ENCODE measurements around the gene FAM169A.
"Not testable (repeated sequence)": the region's sequence is repeated elsewhere in the genome, so short reads cannot be mapped to it uniquely, and the experiment has no call there.

The FAM169A gene

DNA sequence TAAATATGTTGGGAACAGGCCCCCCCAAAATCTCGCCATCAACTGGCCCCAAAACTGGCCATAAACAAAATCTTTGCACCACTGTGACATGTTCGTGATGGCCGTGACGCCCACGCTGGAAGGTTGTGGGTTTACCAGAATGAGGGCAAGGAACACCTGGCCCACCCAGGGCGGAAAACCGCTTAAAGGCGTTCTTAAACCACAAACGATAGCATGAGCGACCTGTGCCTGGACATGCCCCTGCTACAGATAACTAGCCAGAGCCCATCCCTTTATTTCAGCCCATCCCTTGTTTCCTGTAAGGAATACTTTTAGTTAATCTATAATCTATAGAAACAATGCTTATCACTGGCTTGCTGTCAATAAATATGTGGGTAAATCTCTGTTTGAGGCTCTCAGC, 3.2 kb upstream of the FAM169A start:
- DNase-seq, result not testable (repeated sequence)

GRCh38 chr5:74866596-74867162, 492 bp upstream of the FAM169A start:
- DNase-seq, result no peak

DNA sequence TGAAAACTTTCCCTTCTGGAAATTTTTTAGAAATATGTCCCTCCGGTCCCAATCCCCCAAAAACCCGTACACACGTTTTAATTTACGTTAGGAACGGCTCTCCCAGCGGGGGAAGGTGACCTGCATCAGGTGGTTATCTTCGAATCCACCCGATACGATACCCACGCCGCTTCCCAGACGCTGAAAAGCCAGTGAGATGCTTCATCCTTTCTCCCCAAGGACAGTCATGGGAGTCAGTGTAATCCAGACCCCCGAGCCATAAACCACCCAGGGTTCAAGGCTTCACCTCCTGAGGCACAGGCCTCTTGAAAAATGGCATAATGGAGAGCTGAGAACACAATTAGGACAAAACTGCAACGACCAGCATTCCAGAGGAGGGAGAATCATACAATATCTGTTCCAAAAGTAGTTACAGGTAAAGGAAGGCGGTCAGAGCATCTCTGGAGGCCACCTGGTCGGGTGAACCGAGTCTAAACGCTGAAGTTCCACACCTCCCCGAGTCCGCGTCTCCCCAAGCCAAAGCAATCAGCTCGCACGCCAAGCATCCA, 857 bp downstream of the FAM169A start:
- DNase-seq, result no peak

GRCh38 chr5:74864823-74865222, 1.4 kb downstream of the FAM169A start:
- DNase-seq, result no peak

DNA sequence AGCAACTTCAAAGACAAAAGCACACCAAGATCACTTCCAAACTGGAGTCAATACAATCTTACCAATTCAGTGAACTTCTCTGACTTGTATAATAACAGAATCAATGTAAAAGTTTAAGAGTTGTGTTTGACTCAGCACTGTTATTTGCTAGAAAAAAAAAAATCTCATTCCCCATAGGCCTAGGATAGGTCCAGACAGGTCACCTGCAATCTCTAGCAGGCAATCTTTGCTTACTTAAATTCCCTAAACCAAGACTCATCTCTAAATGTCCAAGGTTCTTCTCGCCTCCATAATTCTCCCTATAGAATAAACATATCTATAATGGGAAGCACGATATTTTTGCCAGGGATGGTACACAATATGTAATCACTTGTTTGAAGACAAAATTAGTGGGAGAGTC, 2.5 kb downstream of the FAM169A start:
- no peak for DNase-seq

GRCh38 chr5:74862221-74862620, 4.0 kb downstream of the FAM169A start:
- no peak for DNase-seq

DNA sequence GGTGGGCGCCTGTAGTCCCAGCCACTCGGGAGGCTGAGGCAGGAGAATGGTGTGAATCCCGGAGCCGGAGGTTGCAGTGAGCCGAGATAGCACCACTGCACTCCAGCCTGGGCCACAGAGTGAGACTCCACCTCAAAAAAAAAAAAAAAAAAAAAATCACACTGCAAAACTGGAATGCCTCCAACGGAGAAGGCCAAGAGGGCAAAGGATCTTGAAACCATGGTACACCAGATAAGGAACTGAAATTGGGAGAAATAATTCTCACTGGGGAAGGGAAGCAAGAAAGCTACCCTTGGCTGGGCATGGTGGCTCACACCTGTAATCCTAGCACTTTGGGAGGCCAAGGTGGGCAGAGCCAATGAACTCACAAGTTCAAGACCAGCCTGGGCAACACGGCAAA, 9.2 kb downstream of the FAM169A start:
- not testable (repeated sequence) for DNase-seq

GRCh38 chr5:74853256-74853655, 12.9 kb downstream of the FAM169A start:
- DNase-seq, result no peak

DNA sequence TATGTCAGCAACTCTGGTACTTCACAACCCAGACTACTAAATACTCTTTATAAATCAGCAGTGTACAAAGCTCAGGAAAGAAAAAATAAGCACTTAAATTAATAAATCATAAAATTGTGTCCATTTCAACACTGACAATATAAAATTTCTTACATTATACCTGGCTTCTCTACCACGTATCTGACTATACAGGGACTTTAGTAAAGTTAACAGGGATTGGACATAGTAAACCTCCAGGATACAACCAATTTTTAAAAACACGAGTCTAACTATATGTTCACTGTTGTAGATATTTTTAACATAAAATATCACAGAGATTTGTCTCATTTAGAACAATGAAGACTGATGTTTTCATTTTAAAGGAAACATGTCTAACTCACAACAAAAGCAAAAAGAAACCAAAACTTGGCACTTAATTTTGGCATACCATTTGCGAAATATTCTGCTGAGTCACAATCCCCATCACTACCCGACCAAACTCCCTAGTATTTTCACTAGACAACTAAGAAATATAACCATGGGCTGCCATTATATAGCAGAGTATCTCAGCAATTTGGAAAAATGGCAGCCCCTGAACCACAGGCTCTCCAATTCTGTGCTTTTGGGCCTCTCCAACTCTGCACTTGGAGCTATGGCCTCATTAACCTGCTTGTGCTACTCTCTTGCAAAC, 14.4 kb downstream of the FAM169A start:
- no peak for DNase-seq

- DNase-seq, result no peak
These were observed 15.3 kb downstream of the FAM169A start for GRCh38 chr5:74850789-74851425.

GRCh38 chr5:74850030-74850429, 16.2 kb downstream of the FAM169A start:
- DNase-seq, result no peak

DNA sequence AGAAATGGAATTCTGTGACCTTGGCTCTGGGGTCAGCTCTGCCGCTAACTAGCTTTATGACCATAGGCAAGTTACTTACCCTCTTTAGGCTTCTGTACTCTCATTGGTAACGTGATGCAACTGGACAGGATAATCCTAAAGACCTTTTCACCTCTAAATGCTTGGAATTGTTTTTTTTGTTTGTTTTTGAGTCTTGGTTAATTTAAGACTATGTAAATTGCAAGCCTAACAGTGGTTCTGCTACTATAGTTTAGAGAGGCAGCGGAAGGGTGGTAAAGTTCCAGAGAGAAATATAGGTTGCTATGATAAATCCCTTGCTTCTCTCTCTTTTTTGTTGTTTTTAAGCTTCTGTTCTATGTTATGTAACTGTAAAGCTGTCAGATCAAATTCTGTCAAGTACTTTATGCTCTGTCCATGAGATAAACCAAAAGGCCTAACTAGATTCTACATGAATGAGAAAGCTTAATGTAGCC, 17.6 kb downstream of the FAM169A start:
- DNase-seq, result no peak

GRCh38 chr5:74839229-74839628, 27.0 kb downstream of the FAM169A start:
- no peak for DNase-seq

- no peak for DNase-seq
These were observed 27.9 kb downstream of the FAM169A start for GRCh38 chr5:74838262-74838661.

DNA sequence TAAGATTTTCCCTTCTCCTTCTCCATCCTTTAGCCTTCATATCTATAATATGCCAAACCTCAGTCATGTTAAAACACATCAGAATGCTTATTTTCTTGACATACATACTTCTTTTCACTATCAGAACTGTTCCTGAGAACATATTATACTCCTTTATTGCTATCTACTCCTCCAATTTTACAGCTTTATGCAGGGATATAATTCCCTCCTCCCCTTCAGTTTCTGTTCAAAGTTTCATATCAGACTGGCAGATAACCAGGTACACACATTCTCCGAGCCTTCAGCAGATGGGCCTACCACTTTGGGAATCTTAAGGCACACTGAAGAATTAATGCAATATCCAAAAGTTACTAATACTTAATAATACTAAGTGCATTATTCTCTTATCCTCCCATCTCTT, 29.1 kb downstream of the FAM169A start:
- no peak for DNase-seq

DNA sequence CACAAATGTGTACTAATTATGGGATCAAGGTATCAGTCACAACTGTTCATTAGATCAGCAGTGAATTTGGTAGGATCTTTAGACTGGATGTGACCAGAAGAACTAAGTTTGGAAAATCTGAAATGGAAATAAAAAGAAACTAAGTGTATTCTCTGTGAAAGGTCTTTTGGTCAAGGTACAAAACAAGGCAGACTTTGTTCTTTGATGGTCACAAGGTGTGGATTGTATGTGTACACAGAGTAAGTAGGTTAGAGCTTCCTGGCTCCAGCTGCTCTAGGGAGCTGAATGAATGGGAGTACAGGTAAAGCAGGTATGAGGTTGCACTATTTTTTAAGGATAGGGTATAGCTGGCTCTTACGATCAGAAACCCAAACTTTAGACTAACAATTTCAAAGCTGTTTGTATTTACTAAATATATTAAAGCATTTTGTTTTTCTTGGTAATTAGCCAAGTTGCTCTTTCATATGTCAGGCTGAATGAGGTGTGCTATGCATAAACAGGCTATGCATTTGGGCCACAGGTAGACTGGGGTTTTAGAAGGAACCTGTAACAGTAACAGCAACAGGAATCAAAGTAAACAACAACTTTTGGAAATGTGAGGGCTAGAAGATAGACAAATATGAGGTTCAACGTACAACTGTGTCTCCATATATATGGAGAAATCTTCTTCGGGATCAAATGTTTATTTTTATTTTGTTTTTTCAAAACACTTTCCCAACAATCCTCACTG, 32.5 kb downstream of the FAM169A start:
- no peak for DNase-seq

DNA sequence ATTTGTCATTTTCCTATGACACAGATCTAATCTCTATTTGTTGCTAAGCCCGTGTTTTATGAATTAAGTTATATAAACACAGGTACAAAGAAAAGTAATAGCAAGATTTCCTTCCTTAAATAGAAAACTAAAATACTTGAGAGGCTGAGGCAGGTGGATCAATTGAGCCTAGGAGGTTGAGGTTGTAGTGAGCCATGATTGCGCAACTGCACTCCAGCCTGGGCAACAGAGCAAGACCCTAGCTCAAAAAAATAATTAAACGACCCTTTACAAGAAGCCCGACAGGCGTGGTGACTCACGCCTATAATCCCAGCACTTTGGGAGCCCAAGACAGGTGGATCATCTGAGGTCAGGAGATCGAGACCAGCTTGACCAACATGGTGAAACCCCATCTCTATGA, 36.8 kb downstream of the FAM169A start:
- no peak for DNase-seq

GRCh38 chr5:74822288-74822687, 43.9 kb downstream of the FAM169A start:
- DNase-seq, result no peak

GRCh38 chr5:74816875-74817274, 49.3 kb downstream of the FAM169A start:
- no peak for DNase-seq

GRCh38 chr5:74810915-74811314, 55.3 kb downstream of the FAM169A start:
- DNase-seq, result no peak

- no peak for DNase-seq
These were observed 64.2 kb downstream of the FAM169A start for GRCh38 chr5:74801941-74802340.

DNA sequence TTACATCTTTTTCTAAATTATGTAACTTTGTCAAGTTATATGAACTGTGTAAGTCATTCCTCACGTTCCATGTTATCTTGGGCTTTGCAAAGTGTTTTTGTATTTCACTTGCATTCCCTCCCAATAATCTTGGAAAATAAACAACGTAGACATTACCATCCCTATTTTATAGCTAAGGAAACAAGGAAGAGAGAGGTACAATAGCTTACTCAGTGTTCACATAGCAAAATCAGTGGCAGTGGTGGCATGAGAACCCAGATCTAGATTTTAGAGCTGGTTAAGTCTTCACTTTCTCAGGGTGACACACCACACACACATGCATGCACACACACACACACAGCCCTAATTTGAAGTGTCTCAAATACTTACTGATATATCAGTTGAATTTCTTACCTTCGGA, 65.0 kb downstream of the FAM169A start:
- DNase-seq, result no peak

Data from activated naive CD4-positive, alpha-beta T cell treated with Interleukin-2 at 50 U/mL for 16 hours (primary cell).